ENCODE measurements around the gene NPFFR2.

DNA sequence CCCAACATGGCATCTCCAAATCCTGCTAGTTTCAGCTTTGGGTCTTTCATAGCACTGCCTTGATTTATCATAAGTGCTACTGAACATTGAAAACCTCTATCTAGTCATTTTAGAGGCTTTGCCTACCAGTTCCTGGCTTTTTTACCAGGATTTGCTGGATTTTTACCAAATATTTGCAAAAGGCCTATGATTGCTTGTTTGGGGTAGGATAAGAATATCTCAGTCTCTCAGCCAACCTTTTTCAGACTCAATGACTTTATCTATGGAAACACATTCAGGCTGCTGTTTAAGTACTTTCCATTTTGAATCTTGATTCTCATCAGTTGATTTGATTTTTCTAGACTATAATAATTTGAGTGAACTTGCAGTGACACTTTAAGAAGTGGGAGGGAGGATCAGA, 80.1 kb downstream of the NPFFR2 start:
- TF ChIP-seq, protein P1, sequence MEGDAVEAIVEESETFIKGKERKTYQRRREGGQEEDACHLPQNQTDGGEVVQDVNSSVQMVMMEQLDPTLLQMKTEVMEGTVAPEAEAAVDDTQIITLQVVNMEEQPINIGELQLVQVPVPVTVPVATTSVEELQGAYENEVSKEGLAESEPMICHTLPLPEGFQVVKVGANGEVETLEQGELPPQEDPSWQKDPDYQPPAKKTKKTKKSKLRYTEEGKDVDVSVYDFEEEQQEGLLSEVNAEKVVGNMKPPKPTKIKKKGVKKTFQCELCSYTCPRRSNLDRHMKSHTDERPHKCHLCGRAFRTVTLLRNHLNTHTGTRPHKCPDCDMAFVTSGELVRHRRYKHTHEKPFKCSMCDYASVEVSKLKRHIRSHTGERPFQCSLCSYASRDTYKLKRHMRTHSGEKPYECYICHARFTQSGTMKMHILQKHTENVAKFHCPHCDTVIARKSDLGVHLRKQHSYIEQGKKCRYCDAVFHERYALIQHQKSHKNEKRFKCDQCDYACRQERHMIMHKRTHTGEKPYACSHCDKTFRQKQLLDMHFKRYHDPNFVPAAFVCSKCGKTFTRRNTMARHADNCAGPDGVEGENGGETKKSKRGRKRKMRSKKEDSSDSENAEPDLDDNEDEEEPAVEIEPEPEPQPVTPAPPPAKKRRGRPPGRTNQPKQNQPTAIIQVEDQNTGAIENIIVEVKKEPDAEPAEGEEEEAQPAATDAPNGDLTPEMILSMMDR (IDR thresholded peaks at IDR 0.05; ENCODE audit: low read length), result no peak
- no peak for TF ChIP-seq EZH2 (IDR thresholded peaks at IDR 0.05; ENCODE audit: borderline replicate concordance, low read length)

Measured in OCI-LY1 (cell line).